IPS-11a (cell line): ENCODE results near the gene GLT1D1.

Source experiments
- H3K4me3 ChIP-seq: one replicate; pipeline ENCODE4 v1.5.1; 2013; ENCODE audit warnings: low read depth, low read length, control low read depth

Gene GLT1D1

DNA sequence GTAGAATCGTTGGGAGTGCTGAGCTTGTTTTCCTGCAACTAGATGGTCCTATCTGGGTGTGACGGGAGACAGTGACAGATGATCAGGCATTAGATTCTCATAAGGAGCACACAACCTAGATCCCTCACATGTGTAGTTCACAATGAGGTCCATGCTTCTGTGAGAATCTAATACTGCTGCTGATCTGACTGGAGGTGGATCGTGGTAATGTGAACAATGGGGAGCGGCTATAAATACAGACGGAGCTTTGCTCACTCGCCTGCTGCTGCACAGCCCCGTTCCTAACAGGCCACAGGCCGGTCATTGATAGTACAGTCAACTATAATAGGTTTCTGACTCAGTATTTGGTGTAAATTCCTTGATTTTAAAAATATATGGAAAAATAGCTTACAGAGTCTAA, 138.8 kb downstream of the GLT1D1 start:
- H3K4me3 ChIP-seq, result no peak overlapping the region

GRCh38 chr12:128992550-128992949, 139.3 kb downstream of the GLT1D1 start:
- no peak overlapping the region for H3K4me3 ChIP-seq

- H3K4me3 ChIP-seq, result no peak overlapping the region
Measured at GRCh38 chr12:128994856-128995255, 141.6 kb downstream of the GLT1D1 start.

GRCh38 chr12:128995619-128996018, 142.3 kb downstream of the GLT1D1 start:
- H3K4me3 ChIP-seq, result no peak overlapping the region

- no peak overlapping the region for H3K4me3 ChIP-seq
Measured at GRCh38 chr12:129001826-129002225, 148.5 kb downstream of the GLT1D1 start.

DNA sequence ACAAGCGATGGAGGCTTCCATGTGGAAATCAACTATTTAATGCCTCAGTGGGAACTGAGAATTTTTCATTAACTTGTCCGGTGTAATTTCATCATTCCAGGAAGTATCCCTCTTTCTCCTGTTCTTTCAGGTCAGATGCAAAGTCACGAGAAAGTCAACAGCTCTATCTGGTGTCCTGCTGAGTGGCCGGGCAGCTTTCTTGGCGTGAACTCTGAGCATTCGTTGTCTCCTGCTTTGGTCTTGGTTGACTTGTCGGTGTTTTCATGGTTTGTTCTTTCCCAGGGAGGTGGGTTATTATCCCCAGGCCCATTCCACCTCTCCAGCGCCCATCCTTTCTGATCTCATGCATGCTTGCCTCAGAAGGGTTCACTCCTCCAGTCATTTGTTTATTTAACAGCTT, 149.1 kb downstream of the GLT1D1 start:
- no peak overlapping the region for H3K4me3 ChIP-seq

GRCh38 chr12:129005416-129005815, 152.1 kb downstream of the GLT1D1 start:
- no peak overlapping the region for H3K4me3 ChIP-seq

DNA sequence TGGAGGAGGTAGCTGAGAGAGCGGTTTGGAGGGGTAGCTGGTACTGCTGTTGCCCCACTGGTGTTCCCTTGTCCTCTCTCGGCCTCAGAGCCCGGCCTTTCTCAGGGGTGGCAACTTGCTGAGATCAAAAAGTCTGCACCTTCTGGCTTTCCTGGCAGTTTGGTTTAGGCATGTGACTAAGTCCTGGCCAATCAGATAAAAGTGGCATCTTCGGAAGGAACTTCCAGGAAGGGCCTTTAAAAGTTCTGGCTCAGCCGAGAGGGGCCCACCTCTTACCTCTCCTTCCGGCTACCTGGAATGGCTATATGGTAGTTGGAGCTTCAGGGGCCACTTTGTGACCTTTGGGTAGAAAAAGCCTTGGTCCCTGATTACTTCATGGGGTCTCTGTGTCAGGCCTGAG, 152.6 kb downstream of the GLT1D1 start:
- no peak overlapping the region for H3K4me3 ChIP-seq

- H3K4me3 ChIP-seq, result no peak overlapping the region
Measured at GRCh38 chr12:129009833-129010622, 156.8 kb downstream of the GLT1D1 start.

- H3K4me3 ChIP-seq, result no peak overlapping the region
Measured at GRCh38 chr12:129016159-129016558, 162.9 kb downstream of the GLT1D1 start.

GRCh38 chr12:129025055-129025454, 171.8 kb downstream of the GLT1D1 start:
- H3K4me3 ChIP-seq, result no peak overlapping the region

DNA sequence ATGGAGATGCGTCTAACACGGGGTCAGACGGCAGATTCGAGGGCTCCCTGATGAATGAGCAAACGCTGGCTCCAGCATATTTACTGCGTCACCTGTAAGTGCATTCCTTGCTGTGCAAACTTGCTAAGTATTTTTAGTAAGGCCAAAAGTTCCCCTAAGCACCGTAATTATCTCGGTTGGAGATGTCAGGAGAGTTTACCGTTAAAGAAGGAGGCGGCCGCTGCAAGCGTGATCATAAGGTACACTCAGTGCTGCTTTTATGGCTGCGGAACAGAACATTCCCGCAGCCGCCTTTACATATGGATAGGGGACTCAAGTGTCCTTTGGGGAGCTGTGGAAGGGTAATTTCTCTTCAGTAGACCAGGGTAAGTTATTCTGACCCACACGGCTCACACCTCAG, 175.6 kb downstream of the GLT1D1 start:
- H3K4me3 ChIP-seq, result no peak overlapping the region
